GM19455 (cell line): ENCODE measurements around the gene RNU2-1.
"Not testable (repeated sequence)": the region's sequence is repeated elsewhere in the genome, so short reads cannot be mapped to it uniquely, and the experiment has no call there.

Source experiments
- ATAC-seq: cut with Tn5 transposase; IDR thresholded peaks from one replicate; pipeline ENCODE4 v1.9.1; 2021; ENCODE audit not compliant: unreplicated experiment

The RNU2-1 gene

DNA sequence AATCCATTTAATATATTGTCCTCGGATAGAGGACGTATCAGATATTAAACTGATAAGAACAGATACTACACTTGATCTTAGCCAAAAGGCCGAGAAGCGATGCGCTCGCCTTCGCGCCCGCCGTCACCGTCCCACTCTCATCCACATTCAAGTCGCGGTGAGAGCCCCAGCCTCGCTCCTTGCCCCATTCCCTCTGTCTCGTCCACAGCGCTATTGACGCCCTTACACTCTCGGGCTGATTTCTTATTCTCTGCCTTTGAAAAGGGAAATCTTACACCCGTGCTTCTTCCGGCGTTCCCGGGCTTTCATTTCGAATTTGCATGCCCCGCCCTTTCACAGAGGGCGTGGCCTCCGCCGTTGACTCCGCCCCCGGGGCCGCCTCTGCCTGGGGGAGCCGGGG lies at the start of gene RNU2-1:
Gene RNU2-1 (minus strand): TSS at position 101 of the 400 bp plus-strand sequence.
- ATAC-seq = not testable (repeated sequence)

DNA sequence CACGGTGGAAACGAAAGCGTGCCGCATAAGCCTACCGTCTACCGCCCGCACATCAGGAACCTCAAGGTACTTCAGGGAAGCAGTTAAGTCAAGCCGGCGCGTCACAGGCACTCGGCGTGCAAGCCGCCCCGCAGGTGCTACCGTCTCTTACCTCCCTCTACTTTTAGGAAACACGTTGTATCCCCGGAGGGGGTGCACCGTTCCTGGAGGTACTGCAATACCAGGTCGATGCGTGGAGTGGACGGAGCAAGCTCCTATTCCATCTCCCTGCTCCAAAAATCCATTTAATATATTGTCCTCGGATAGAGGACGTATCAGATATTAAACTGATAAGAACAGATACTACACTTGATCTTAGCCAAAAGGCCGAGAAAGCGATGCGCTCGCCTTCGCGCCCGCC lies 39.1 kb upstream of the RNU2-1 start:
- ATAC-seq = not testable (repeated sequence)

DNA sequence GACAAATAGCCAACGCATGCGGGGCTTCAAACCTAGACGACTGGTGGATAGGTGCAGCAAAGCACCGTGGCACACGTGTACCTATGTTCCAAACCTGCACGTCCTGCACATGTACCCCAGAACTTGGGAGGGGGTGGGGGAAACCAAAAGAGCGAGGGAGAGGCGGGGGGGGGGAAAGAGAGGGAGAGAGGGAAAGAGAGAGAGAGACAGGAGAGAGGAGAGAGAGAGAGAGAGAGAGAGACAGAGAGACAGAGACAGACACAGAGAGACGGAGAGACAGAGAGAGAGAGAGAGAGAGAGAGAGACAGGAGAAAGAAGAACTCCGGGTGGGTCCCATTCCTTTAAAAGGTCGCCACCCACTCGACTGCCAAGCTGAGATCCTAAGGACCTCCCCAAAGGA lies 38.7 kb upstream of the RNU2-1 start:
- not testable (repeated sequence) for ATAC-seq

DNA sequence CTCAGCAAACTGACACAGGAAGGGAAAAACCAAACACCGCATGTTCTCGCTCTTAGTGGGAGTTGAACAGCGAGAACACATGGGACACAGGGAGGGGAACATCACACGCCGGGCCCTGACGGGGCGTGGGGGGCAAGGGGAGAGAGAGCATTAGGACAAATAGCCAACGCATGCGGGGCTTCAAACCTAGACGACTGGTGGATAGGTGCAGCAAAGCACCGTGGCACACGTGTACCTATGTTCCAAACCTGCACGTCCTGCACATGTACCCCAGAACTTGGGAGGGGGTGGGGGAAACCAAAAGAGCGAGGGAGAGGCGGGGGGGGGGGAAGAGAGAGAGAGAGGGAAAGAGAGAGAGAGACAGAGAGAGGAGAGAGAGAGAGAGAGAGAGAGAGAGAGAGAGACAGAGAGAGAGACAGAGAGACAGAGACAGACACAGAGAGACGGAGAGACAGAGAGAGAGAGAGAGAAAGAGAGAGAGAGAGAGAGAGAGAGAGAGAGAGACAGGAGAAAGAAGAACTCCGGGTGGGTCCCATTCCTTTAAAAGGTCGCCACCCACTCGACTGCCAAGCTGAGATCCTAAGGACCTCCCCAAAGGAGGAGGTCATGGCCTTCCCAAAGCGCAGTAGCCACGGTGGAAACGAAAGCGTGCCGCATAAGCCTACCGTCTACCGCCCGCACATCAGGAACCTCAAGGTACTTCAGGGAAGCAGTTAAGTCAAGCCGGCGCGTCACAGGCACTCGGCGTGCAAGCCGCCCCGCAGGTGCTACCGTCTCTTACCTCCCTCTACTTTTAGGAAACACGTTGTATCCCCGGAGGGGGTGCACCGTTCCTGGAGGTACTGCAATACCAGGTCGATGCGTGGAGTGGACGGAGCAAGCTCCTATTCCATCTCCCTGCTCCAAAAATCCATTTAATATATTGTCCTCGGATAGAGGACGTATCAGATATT lies 37.1 kb upstream of the RNU2-1 start:
- not testable (repeated sequence) for ATAC-seq

DNA sequence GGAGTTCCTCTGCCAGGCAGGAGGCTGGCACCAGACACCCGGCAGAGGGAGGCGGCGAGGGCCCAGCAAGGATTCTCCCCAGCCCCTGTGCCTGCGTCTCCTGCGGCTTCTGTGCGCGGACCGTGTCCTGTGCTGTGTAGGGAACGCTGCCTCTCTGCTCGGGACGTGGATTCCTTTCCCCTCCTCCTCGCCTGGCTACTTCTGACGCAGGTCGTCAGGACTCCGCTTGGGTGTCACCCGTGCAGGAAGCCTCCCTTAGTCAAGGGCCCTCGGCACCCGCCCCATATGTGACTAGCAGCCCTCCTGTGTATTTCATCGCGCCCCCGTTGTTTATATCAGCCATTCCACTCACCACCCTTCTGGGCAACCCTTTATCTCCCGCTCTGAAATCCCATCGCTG lies 12.7 kb upstream of the RNU2-1 start:
- ATAC-seq = not testable (repeated sequence)

DNA sequence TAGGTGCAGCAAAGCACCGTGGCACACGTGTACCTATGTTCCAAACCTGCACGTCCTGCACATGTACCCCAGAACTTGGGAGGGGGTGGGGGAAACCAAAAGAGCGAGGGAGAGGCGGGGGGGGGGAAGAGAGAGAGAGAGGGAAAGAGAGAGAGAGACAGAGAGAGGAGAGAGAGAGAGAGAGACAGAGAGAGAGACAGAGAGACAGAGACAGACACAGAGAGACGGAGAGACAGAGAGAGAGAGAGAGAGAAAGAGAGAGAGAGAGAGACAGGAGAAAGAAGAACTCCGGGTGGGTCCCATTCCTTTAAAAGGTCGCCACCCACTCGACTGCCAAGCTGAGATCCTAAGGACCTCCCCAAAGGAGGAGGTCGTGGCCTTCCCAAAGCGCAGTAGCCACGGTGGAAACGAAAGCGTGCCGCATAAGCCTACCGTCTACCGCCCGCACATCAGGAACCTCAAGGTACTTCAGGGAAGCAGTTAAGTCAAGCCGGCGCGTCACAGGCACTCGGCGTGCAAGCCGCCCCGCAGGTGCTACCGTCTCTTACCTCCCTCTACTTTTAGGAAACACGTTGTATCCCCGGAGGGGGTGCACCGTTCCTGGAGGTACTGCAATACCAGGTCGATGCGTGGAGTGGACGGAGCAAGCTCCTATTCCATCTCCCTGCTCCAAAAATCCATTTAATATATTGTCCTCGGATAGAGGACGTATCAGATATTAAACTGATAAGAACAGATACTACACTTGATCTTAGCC lies 7.0 kb upstream of the RNU2-1 start:
- ATAC-seq = not testable (repeated sequence)

DNA sequence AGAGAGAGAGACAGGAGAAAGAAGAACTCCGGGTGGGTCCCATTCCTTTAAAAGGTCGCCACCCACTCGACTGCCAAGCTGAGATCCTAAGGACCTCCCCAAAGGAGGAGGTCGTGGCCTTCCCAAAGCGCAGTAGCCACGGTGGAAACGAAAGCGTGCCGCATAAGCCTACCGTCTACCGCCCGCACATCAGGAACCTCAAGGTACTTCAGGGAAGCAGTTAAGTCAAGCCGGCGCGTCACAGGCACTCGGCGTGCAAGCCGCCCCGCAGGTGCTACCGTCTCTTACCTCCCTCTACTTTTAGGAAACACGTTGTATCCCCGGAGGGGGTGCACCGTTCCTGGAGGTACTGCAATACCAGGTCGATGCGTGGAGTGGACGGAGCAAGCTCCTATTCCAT lies 5.8 kb upstream of the RNU2-1 start:
- ATAC-seq = not testable (repeated sequence)

DNA sequence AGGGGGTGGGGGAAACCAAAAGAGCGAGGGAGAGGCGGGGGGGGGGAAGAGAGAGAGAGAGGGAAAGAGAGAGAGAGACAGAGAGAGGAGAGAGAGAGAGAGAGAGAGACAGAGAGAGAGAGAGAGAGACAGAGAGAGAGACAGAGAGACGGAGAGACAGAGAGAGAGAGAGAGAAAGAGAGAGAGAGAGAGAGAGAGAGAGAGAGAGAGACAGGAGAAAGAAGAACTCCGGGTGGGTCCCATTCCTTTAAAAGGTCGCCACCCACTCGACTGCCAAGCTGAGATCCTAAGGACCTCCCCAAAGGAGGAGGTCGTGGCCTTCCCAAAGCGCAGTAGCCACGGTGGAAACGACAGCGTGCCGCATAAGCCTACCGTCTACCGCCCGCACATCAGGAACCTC lies 514 bp downstream of the RNU2-1 start:
- ATAC-seq = not testable (repeated sequence)

DNA sequence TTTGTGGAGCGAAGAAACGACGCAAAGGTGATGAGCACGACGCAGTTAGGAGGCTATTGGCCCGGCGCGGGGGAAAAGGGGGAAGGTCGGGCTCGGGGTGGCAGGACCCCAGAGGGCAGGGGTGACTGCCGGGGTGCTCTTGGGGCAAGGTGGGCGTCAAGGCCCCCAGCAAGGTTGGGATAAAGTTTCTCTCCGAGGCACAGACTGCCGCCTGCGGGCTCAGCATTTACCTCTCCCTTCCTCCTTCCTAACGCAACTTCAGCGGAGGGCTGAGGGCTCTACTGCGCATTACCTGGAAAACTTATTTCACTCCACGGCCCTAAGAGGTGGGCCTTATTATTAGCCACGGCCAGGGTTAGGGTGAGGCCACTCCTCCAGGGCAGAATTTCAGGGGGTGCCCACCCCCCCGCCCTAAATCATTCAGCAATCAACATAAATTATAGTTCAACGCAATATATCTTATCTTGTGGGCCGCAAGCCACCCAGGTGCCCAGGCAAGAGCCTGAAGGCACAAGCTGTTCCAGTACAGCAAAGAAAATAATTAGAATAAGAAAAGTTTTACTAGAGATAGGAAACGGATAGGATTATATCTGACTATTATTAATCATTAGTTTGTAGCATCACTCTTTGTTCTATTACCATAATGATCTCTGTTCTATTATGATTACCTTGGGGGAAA lies 1.6 kb downstream of the RNU2-1 start:
- not testable (repeated sequence) for ATAC-seq

DNA sequence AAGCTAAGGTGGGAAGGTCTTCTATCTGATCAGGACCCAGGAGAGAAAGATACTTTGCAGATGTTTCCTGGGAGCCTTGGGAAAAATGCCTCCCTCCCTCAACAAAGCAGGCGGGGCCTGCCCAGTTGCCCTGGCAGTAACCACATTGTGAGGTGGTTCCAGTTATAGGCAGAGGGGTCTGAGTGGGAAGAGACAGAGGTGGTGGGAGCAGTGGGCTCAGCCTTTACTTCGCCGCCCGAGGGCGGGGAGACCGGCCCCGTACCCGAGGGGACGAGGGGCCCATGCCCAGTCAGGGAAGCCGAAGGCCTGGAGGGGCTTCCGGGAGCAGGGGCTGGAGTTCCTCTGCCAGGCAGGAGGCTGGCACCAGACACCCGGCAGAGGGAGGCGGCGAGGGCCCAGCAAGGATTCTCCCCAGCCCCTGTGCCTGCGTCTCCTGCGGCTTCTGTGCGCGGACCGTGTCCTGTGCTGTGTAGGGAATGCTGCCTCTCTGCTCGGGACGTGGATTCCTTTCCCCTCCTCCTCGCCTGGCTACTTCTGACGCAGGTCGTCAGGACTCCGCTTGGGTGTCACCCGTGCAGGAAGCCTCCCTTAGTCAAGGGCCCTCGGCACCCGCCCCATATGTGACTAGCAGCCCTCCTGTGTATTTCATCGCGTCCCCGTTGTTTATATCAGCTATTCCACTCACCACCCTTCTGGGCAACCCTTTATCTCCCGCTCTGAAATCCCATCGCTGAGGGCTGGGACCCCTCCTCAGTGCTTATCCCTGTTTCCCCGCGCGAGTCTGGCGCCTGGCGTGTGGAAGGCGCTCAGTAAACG lies 2.4 kb downstream of the RNU2-1 start:
- ATAC-seq = not testable (repeated sequence)

DNA sequence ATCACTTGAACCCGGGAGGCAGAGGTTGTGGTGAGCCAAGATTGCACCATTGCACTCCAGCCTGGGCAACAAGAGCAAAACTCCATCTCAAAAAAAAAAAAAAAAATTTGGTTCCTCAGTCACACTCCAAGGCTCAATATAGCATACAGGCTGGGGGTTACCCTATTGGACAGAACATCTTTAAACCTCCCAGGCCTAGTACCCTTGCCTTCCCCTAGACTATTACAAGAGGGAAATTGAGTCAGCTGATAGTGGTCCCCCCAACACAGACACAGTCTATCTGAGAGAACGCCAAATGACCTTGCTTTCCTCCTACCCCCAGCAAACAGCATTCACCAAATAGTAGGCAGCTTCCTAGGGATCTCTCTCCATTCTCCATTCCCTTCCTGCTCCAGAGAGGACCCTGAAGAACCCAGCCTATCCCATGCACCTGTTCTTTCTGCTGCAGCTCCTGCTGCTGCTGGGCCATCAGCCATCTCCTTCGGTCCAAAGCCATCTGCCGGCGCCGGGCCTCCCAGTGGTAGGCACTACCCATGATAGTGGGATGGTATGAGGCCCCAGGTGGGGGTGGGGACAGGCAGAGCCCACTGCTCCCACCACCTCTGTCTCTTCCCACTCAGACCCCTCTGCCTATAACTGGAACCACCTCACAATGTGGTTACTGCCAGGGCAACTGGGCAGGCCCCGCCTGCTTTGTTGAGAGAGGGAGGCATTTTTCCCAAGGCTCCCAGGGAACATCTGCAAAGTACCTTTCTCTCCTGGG lies 5.6 kb downstream of the RNU2-1 start, which contains the start of gene CCDC200:
Gene CCDC200 (minus strand): TSS at position 604 of the 763 bp plus-strand sequence. CDS start 69 bp downstream, at position 535.
- ATAC-seq = not testable (repeated sequence)

DNA sequence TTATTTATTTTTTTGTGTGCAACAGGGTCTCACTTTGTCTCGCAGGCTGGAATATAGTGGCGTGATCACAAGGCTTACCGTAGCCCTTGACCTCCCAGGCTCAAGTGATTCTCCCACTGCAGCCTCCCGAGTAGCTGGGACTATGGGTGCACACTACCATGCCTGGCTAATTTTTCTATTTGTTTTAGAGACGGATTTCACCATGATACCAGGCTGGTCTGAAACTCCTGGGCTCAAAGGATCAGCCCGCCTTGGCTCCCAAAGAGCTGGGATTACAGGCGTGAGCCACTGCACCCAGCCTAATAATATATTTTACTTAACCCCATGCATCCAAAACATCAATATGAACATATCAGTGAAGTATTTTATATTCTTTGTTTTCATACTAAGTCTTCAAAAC lies 7.4 kb downstream of the RNU2-1 start:
- no peak for ATAC-seq

DNA sequence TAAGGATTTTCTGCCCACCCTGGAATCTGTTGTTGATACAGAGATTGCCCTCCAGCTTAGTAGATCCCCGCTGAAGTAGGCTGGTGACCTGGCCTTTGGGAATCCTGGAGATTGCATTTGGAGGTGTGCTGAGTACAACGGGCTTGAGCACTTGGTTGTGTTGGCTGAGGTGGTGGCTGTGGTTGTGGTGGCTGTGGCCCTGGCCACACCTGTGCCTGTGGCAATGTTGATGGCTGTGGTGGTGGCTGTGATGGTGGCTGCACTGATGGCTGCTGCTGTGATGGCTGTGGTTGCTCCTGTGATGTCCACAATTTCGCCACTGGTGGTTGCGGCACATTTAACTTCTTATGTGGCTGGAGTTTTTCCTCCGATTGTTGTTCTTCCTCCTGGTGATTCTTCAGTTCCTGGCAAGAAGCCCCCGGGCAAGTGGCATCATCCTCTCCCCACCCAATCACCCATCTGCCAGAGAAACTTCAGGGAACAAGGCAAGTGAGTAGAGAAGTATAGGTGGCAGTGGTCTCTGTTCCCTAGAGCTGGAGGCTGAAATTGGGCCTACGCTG lies 9.6 kb downstream of the RNU2-1 start:
- ATAC-seq = no peak

DNA sequence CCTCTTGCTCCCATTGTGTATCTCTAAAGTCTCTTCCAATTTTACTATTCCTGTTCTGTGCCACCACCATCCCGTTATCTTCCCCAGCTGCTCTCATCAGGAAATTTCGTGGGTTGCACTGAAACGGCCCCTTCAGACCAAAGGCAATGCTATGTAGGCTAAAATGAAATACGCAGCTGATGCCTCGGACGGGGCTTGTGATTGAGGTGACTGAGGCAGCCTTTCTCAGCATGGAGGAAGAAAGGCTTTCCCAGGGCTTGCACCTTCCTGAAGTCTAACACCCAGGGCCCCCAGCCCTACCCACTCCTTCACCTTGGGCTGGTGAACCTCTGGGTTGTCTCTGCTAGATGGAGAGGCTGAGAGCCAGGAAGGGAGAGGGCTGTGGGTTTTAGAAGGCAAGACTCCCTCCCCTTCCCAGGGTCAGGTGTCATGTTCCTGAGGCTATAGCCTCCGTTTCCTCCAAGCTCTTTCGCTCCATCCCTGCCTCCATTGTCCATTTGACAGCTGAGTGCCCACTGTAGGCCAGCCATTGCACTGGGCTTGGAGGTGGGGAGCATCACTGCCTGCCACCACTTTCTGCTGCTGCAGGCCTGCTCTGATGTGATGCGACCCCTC lies 13.2 kb downstream of the RNU2-1 start:
- no peak for ATAC-seq

DNA sequence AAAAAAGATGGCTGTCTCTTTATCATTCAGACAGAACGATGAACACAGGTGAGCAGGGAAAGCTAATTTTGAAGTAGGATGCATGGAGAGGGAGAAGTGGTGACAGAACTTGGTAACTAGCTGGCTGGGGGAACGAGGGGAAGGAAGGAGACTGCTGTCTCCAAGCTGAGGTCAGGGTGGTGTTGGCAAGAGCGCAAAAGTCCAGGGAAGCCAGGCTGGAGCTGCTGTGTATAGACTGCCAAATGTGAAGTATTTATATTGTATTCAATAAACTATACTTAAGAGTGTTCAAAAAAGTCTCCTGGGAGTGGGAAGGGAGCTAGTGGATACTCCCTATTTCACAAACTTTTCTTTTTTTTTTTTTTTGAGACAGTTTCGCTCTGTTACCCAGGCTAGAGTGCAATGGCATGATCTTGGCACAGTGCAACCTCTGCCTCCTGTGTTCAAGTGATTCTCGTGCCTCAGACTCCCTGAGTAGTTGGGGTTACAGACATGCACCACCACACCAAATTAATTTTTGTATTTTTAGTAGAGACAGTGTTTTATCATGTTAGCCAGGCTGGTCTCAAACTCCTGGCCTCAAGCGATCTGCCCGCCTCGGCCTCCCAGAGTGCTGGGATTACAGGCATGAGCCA lies 13.9 kb downstream of the RNU2-1 start:
- ATAC-seq = no peak

DNA sequence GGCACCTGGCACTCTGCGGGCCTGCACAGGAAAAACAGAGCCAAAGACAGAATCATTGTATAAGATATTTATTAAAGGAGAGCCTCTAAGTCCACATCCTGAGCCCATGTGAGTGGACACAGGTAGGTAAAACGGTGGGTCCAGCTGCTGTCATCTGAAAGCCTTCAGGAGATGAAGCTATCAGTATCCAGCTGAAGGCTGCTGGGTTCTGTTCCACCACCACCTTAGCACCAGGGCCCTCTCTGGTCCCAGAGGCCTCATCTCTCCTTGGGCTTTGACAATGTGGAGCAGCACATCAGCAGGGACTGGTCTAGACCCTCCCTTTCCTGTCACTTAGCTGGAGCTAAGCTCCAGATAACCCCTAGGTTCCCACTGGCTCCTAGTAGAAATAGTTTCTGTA lies 14.8 kb downstream of the RNU2-1 start:
- no peak for ATAC-seq

DNA sequence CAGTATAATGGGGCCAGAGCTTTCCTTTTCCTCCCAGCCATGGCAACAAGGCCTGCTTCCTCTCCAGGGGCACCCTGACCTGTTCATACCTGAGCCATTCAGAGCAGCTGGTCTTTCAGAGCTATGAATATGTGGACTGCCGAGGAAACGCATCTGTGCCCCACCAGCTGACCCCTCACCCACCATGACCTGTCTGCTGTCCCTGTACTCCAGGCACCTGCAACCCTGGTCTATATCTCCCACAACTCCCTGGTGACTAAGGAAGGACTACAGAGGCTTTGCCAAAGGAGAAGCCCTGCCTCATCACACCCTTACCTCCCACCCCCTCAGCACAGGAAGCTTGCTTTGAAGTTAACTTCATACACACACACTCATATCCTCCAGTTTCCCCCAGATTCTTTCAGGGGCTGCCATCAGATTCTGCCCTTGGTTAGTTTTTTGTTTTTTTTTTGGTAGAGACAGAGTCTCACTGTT lies 16.1 kb downstream of the RNU2-1 start:
- ATAC-seq = no peak
